HEK293 (cell line): ENCODE results near the gene TTC33.
A peak's percentile ranks its signal among the peaks of the same experiment; 100 is the strongest.

Experiments used
- BCL11A ChIP-seq: fragments of 450-650 bp; formaldehyde crosslinking; IDR thresholded peaks from 2 replicates; pipeline ENCODE4 v1.5.1; 2016; ENCODE audit warnings: low read depth, missing biosample characterization, missing genetic modification characterization
- CTCF ChIP-seq: fragments of 450-650 bp; formaldehyde crosslinking; IDR thresholded peaks from 2 replicates; pipeline ENCODE4 v1.5.1; 2016; ENCODE audit warnings: missing biosample characterization, missing genetic modification characterization
- ELK4 ChIP-seq: IDR thresholded peaks from 2 replicates; pipeline ENCODE4 v1.6.1; 2011; ENCODE audit warnings: mild to moderate bottlenecking, low read depth, low read length, borderline replicate concordance
- INSM2 ChIP-seq: fragments of 450-650 bp; formaldehyde crosslinking; IDR thresholded peaks from 2 replicates; pipeline ENCODE4 v1.5.1; 2016; ENCODE audit warnings: missing biosample characterization, missing genetic modification characterization
- REPIN1 ChIP-seq: fragments of 450-650 bp; formaldehyde crosslinking; IDR thresholded peaks from 2 replicates; pipeline ENCODE4 v1.5.1; 2017; ENCODE audit warnings: missing biosample characterization, missing genetic modification characterization, low read depth
- SCRT2 ChIP-seq: fragments of 450-650 bp; formaldehyde crosslinking; IDR thresholded peaks from 2 replicates; pipeline ENCODE4 v1.5.1; 2016; ENCODE audit warnings: missing biosample characterization, missing genetic modification characterization
- SP2 ChIP-seq: fragments of 450-650 bp; formaldehyde crosslinking; IDR thresholded peaks from 2 replicates; pipeline ENCODE4 v1.5.1; 2016; ENCODE audit warnings: missing biosample characterization, missing genetic modification characterization
- ZBTB10 ChIP-seq: fragments of 450-650 bp; formaldehyde crosslinking; IDR thresholded peaks from 2 replicates; pipeline ENCODE4 v1.5.1; 2016; ENCODE audit warnings: missing biosample characterization, missing genetic modification characterization
- ZBTB48 ChIP-seq: fragments of 450-650 bp; formaldehyde crosslinking; IDR thresholded peaks from 2 replicates; pipeline ENCODE4 v1.5.1; 2016; ENCODE audit warnings: missing biosample characterization, missing genetic modification characterization
- ZFP37 ChIP-seq: fragments of 450-650 bp; formaldehyde crosslinking; IDR thresholded peaks from 2 replicates; pipeline ENCODE4 v1.5.1; 2016; ENCODE audit warnings: missing biosample characterization, missing genetic modification characterization
- ZNF121 ChIP-seq: fragments of 450-650 bp; formaldehyde crosslinking; IDR thresholded peaks from 2 replicates; pipeline ENCODE4 v1.5.1; 2016; ENCODE audit warnings: missing biosample characterization, missing genetic modification characterization
- ZNF140 ChIP-seq: fragments of 450-650 bp; formaldehyde crosslinking; IDR thresholded peaks from 2 replicates; pipeline ENCODE4 v1.5.1; 2016; ENCODE audit warnings: missing biosample characterization, missing genetic modification characterization
- ZNF175 ChIP-seq: fragments of 450-650 bp; formaldehyde crosslinking; IDR thresholded peaks from 2 replicates; pipeline ENCODE4 v1.5.1; 2016; ENCODE audit warnings: missing biosample characterization, missing genetic modification characterization
- ZNF2 ChIP-seq: fragments of 450-650 bp; formaldehyde crosslinking; IDR thresholded peaks from 2 replicates; pipeline ENCODE4 v1.5.1; 2016; ENCODE audit warnings: missing biosample characterization, missing genetic modification characterization
- ZNF221 ChIP-seq: fragments of 450-650 bp; formaldehyde crosslinking; IDR thresholded peaks from 2 replicates; pipeline ENCODE4 v1.5.1; 2017; ENCODE audit warnings: missing biosample characterization, missing genetic modification characterization, borderline replicate concordance
- ZNF239 ChIP-seq: fragments of 450-650 bp; formaldehyde crosslinking; IDR thresholded peaks from 2 replicates; pipeline ENCODE4 v1.5.1; 2016; ENCODE audit warnings: missing biosample characterization, missing genetic modification characterization
- ZNF248 ChIP-seq: fragments of 450-650 bp; formaldehyde crosslinking; IDR thresholded peaks from 2 replicates; pipeline ENCODE4 v1.5.1; 2017; ENCODE audit warnings: missing biosample characterization, missing genetic modification characterization
- ZNF280C ChIP-seq: fragments of 450-650 bp; formaldehyde crosslinking; IDR thresholded peaks from 2 replicates; pipeline ENCODE4 v1.5.1; 2016; ENCODE audit warnings: missing biosample characterization, missing genetic modification characterization
- ZNF335 ChIP-seq: fragments of 450-650 bp; formaldehyde crosslinking; conservative IDR thresholded peaks from 2 replicates; pipeline ENCODE4 v1.5.1; 2016; ENCODE audit warnings: missing biosample characterization, missing genetic modification characterization
- ZNF350 ChIP-seq: fragments of 450-650 bp; formaldehyde crosslinking; IDR thresholded peaks from 2 replicates; pipeline ENCODE4 v1.5.0; 2017; ENCODE audit warnings: missing biosample characterization, mild to moderate bottlenecking, missing genetic modification characterization
- ZNF416 ChIP-seq: fragments of 450-650 bp; formaldehyde crosslinking; IDR thresholded peaks from 2 replicates; pipeline ENCODE4 v1.5.1; 2016; ENCODE audit warnings: missing biosample characterization, missing genetic modification characterization
- ZNF449 ChIP-seq: fragments of 450-650 bp; formaldehyde crosslinking; IDR thresholded peaks from 2 replicates; pipeline ENCODE4 v1.5.1; 2017; ENCODE audit warnings: missing biosample characterization, mild to moderate bottlenecking, missing genetic modification characterization, moderate library complexity
- ZNF48 ChIP-seq: fragments of 450-650 bp; formaldehyde crosslinking; IDR thresholded peaks from 2 replicates; pipeline ENCODE4 v1.5.1; 2016; ENCODE audit warnings: missing biosample characterization, missing genetic modification characterization
- ZNF544 ChIP-seq: fragments of 450-650 bp; formaldehyde crosslinking; IDR thresholded peaks from 2 replicates; pipeline ENCODE4 v1.5.0; 2017; ENCODE audit warnings: missing biosample characterization, missing genetic modification characterization
- ZNF610 ChIP-seq: fragments of 450-650 bp; formaldehyde crosslinking; IDR thresholded peaks from 2 replicates; pipeline ENCODE4 v1.5.1; 2016; ENCODE audit warnings: missing biosample characterization, missing genetic modification characterization, borderline replicate concordance
- ZNF626 ChIP-seq: fragments of 450-650 bp; sonication (Bioruptor Pico); formaldehyde crosslinking; IDR thresholded peaks from 2 replicates; pipeline ENCODE4 v1.5.1; 2018; ENCODE audit warnings: missing biosample characterization, missing genetic modification characterization, inconsistent platforms
- ZNF670 ChIP-seq: fragments of 450-650 bp; formaldehyde crosslinking; IDR thresholded peaks from 2 replicates; pipeline ENCODE4 v1.5.1; 2016; ENCODE audit warnings: missing biosample characterization, missing genetic modification characterization, low read depth
- ZNF701 ChIP-seq: fragments of 450-650 bp; formaldehyde crosslinking; IDR thresholded peaks from 2 replicates; pipeline ENCODE4 v1.5.1; 2016; ENCODE audit warnings: missing biosample characterization, missing genetic modification characterization
- ZNF747 ChIP-seq: fragments of 450-650 bp; formaldehyde crosslinking; IDR thresholded peaks from 2 replicates; pipeline ENCODE4 v1.5.1; 2016; ENCODE audit warnings: missing biosample characterization, missing genetic modification characterization
- ZNF830 ChIP-seq: fragments of 450-650 bp; IDR thresholded peaks from 2 replicates; pipeline ENCODE4 v1.5.0; 2018; ENCODE audit warnings: missing biosample characterization, missing genetic modification characterization, low read depth, mild to moderate bottlenecking, moderate library complexity
- ZSCAN16 ChIP-seq: fragments of 450-650 bp; formaldehyde crosslinking; IDR thresholded peaks from 2 replicates; pipeline ENCODE4 v1.5.1; 2016; ENCODE audit warnings: missing biosample characterization, missing genetic modification characterization
- ZSCAN30 ChIP-seq: fragments of 450-650 bp; IDR thresholded peaks from 2 replicates; pipeline ENCODE4 v1.5.1; 2018; ENCODE audit warnings: missing biosample characterization, mild to moderate bottlenecking, missing genetic modification characterization, moderate library complexity

Gene TTC33

GRCh38 chr5:40689438-40689837, 66.3 kb downstream of the TTC33 start (continued):
- TF ChIP-seq BCL11A (tag by site-specific recombination) (no peak), SP2 (no peak), ZNF830 (no peak), ZNF280C (tag by site-specific recombination) (no peak), ZNF747 (tag by site-specific recombination) (no peak), ZNF2 (tag by site-specific recombination) (0 out of 2 replicates have a peak, but pooled peaks have one; percentile 39), ZNF416 (no peak), ZNF239 (tag by site-specific recombination) (no peak), ZNF248 (tag by site-specific recombination) (no peak), ZBTB48 (no peak), ZNF544 (tag by site-specific recombination) (no peak), ZNF449 (tag by site-specific recombination) (no peak), ZNF350 (no peak), ZNF701 (tag by site-specific recombination) (no peak), ZNF610 (tag by site-specific recombination) (no peak), ZNF221 (tag by site-specific recombination) (no peak), ZNF175 (tag by site-specific recombination) (no peak), ZSCAN16 (tag by site-specific recombination) (no peak), ZFP37 (0 out of 2 replicates have a peak, but pooled peaks have one; percentile 25), SCRT2 (tag by site-specific recombination) (0 out of 2 replicates have a peak, but pooled peaks have one; percentile 9), ELK4 (no peak), ZNF335 (tag by site-specific recombination) (no peak; the same call in 1 of the 2 replicates), ZNF121 (no peak), ZNF670 (tag by site-specific recombination) (no peak), ZSCAN30 (tag by site-specific recombination) (no peak), REPIN1 (no peak), CTCF (tag by site-specific recombination) (no peak), ZNF626 (tag by site-specific recombination) (no peak), ZNF140 (no peak), INSM2 (tag by site-specific recombination) (0 out of 2 replicates have a peak, but pooled peaks have one; percentile 21), ZBTB10 (tag by site-specific recombination) (no peak), ZNF48 (no peak)
